ENCODE results near the gene TRMU.

GRCh38 chr22:46381731-46382130, 46.2 kb downstream of the TRMU start:
- TF ChIP-seq CTCF (conservative IDR thresholded peaks at IDR 0.05; ENCODE audit: low read depth in 2 of 2) (no peak), NANOG (IDR thresholded peaks at IDR 0.05; ENCODE audit: borderline replicate concordance) (no peak), POLR2AphosphoS5 (IDR thresholded peaks at IDR 0.05; ENCODE audit: low read depth) (no peak), REST (IDR thresholded peaks at IDR 0.05; ENCODE audit: unreplicated experiment) (no peak), EZH2 (IDR thresholded peaks at IDR 0.05; ENCODE audit: low read depth, unreplicated experiment) (no peak), EZH2phosphoT487 (IDR thresholded peaks at IDR 0.05; ENCODE audit: unreplicated experiment) (no peak), CREB1 (CRISPR knock-in tag; IDR thresholded peaks at IDR 0.05; ENCODE audit: low read depth) (no peak), JUNB (IDR thresholded peaks at IDR 0.05; ENCODE audit: unreplicated experiment) (no peak), ZNF462 (CRISPR knock-in tag; IDR thresholded peaks at IDR 0.05) (no peak), ZNF331 (CRISPR knock-in tag; IDR thresholded peaks at IDR 0.05; ENCODE audit: low read depth) (no peak), STAT1 (IDR thresholded peaks at IDR 0.05; ENCODE audit: unreplicated experiment) (no peak), ZNF114 (CRISPR knock-in tag; IDR thresholded peaks at IDR 0.05) (no peak)
- TF ChIP-seq, protein P1, sequence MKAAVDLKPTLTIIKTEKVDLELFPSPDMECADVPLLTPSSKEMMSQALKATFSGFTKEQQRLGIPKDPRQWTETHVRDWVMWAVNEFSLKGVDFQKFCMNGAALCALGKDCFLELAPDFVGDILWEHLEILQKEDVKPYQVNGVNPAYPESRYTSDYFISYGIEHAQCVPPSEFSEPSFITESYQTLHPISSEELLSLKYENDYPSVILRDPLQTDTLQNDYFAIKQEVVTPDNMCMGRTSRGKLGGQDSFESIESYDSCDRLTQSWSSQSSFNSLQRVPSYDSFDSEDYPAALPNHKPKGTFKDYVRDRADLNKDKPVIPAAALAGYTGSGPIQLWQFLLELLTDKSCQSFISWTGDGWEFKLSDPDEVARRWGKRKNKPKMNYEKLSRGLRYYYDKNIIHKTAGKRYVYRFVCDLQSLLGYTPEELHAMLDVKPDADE (IDR thresholded peaks at IDR 0.05) = no peak

Measured in GM23338 (cell line).